Mucosa of gallbladder (tissue), 1 donor: Measurements from ENCODE around the gene SCG5. TPM values are rescaled to one million over a fixed set of nuclear protein-coding genes. Genes with fewer than 3 reads are reported as not detected.

Experiments used
- DNase-seq: peaks from one replicate; pipeline ENCODE4 v3.0.0-alpha.2; 2020; ENCODE audit warnings: low spot score
- total RNA-seq: library from RNA; stranded (reverse); gene quantifications from one replicate; pipeline ENCODE4 v1.2.1, GENCODE V29; 2021
- donor health status: DM: no; HTN: no; CAD: no.

SCG5 gene
- total RNA-seq, 1 donor from 2014 or later, result 2.6 TPM

GRCh38 chr15:32691689-32692038 is 50.2 kb downstream of the SCG5 start:
- no peak for DNase-seq

- no peak for DNase-seq
These were observed 50.8 kb downstream of the SCG5 start for GRCh38 chr15:32692286-32692685.

- no peak for DNase-seq
These were observed 52.9 kb downstream of the SCG5 start for GRCh38 chr15:32694222-32694983.

GRCh38 chr15:32698773-32699390 is 57.4 kb downstream of the SCG5 start:
- DNase-seq, result no peak

GRCh38 chr15:32700501-32701150 is 59.1 kb downstream of the SCG5 start:
- DNase-seq, result no peak

- no peak for DNase-seq
These were observed 60.4 kb downstream of the SCG5 start for GRCh38 chr15:32701863-32702262.

GRCh38 chr15:32704395-32704981 is 63.0 kb downstream of the SCG5 start:
- no peak for DNase-seq

GRCh38 chr15:32705446-32705845 is 63.9 kb downstream of the SCG5 start:
- no peak for DNase-seq

- DNase-seq, result no peak
These were observed 65.2 kb downstream of the SCG5 start for GRCh38 chr15:32706704-32707103.

- DNase-seq, result no peak
These were observed 65.9 kb downstream of the SCG5 start for GRCh38 chr15:32707436-32707835.

GRCh38 chr15:32709295-32710033 is 68.0 kb downstream of the SCG5 start:
- DNase-seq, result no peak

GRCh38 chr15:32715276-32715675 is 73.8 kb downstream of the SCG5 start:
- no peak for DNase-seq

GRCh38 chr15:32716216-32716914 is 74.9 kb downstream of the SCG5 start:
- DNase-seq, result no peak

- DNase-seq, result no peak
These were observed 75.5 kb downstream of the SCG5 start for GRCh38 chr15:32716915-32717425.

- no peak for DNase-seq
These were observed 76.1 kb downstream of the SCG5 start, which contains the start of gene GREM1 for GRCh38 chr15:32717426-32718226. Gene GREM1 (plus strand): TSS chr15:32718004. CDS start chr15:32730691, 12,687 bp downstream.

- no peak for DNase-seq
These were observed 76.8 kb downstream of the SCG5 start for GRCh38 chr15:32718227-32718820.

- no peak for DNase-seq
These were observed 77.6 kb downstream of the SCG5 start for GRCh38 chr15:32718821-32719716.

- no peak for DNase-seq
These were observed 80.1 kb downstream of the SCG5 start for GRCh38 chr15:32721596-32721995.

GRCh38 chr15:32722136-32722535 is 80.6 kb downstream of the SCG5 start:
- DNase-seq, result no peak
